Stimulated activated CD4-positive, alpha-beta T cell treated with anti-CD3 and anti-CD28 coated beads, TNF-alpha, amount 100 ng/mL, for 1 hour (primary cell): Measurements from ENCODE around the gene FBXW10B.
"Not testable (repeated sequence)": the region's sequence is repeated elsewhere in the genome, so short reads cannot be mapped to it uniquely, and the experiment has no call there.

ENCODE experiments used
- DNase-seq, 3 donors: peaks; one replicate each; pipeline ENCODE4 v3.0.0-alpha.2; 2020; ENCODE audit warnings: low read depth in 3 of 3, low spot score in 1 of 3

The FBXW10B gene, protein sequence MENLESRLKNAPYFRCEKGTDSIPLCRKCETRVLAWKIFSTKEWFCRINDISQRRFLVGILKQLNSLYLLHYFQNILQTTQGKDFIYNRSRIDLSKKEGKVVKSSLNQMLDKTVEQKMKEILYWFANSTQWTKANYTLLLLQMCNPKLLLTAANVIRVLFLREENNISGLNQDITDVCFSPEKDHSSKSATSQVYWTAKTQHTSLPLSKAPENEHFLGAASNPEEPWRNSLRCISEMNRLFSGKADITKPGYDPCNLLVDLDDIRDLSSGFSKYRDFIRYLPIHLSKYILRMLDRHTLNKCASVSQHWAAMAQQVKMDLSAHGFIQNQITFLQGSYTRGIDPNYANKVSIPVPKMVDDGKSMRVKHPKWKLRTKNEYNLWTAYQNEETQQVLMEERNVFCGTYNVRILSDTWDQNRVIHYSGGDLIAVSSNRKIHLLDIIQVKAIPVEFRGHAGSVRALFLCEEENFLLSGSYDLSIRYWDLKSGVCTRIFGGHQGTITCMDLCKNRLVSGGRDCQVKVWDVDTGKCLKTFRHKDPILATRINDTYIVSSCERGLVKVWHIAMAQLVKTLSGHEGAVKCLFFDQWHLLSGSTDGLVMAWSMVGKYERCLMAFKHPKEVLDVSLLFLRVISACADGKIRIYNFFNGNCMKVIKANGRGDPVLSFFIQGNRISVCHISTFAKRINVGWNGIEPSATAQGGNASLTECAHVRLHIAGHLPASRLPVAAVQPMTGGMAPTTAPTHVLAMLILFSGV

DNA sequence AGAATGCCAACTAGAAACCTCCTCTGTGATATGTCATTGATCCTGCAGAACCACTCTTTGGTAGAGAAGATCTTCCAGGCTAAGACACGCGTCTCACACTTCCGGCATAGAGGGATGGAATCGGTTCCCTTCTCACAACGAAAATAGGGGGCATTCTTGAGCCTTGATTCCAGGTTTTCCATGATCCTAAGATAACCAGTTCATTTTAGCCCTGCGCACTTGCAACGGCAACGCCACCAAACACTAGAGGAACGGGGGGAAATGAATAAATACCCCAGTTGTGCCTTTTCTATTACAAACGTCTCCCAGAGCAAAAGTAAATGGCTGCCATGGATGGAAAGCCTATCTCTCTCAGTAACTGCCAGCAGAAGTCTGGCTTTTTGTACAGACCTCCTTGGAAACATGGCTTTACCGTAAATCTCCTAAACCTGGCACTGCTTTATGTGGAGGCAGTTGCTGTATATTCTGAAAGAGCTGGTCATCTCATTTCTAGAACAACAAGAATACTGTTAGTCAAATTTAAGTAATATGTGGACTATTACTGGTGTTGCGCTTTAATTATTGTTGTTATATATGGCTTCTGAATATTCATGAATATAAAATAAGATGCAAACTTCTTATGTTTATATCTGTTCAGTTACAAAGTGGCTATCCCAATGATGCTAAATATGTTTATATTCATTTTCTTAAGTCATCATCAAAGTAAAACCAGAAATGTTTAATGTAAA lies at the start of gene FBXW10B:
TSS of gene FBXW10B (minus strand) at position 374 of the 728 bp plus-strand sequence. CDS start at position 182, 192 bp downstream.
- not testable (repeated sequence) for DNase-seq

DNA sequence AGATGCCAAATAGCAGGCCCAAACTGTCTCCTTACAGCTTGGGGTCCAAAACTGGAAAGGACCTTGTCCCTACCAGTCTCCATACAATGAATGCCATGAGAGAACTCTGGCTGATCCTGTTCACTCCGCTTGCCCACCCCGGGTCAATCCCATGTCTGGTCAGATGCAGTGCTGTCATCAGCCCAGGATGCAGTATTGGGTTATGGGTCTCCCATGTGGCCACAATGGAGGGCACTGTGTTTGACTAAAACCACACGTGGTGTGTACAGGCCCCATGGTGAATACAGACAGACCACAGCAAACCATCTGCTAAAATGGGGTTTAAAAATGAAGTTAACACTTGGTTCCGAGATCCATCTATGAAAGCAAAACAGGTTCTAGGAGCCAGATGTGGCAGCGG lies 44.2 kb upstream of the FBXW10B start:
- DNase-seq, result no peak

DNA sequence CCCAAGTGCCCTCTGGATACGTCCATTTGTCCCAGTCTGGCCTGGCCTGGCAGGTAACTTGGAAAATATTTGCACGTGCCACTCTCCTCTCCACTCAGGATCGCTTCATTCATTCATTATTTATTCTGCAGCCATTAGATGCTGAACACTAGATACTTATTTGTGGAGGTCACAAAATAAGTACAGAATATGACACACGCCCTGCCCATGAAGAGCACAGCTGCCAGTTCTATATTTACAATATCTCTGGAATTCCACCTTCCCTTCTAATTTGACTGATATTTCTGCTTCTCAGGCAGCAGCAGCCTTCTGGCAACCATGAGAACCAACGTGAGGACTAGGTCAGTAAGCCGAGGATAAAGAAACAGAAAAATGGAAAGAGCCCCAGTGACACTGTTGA lies 43.7 kb upstream of the FBXW10B start:
- no peak for DNase-seq

DNA sequence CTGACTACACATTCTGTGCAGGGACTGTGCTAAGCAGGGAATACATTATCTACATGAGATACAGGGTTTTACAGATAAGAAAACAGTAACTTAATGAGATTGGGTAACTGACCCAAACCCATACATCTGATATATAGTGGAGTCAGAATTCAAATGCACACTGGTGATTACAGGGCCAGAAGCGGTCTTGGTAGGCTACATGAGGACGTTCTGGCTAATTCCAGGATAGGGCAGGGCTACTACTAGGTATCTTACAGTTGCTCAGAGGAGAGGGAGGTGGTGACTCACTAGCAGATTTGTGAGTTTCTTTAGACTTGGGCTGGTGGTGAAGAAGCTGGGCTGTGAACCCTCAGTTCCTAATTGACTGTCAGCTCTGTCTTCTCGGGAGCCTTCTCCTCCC lies 43.2 kb upstream of the FBXW10B start:
- no peak for DNase-seq

- no peak for DNase-seq
Observed at GRCh38 chr17:15660077-15660476, 40.6 kb upstream of the FBXW10B start.

DNA sequence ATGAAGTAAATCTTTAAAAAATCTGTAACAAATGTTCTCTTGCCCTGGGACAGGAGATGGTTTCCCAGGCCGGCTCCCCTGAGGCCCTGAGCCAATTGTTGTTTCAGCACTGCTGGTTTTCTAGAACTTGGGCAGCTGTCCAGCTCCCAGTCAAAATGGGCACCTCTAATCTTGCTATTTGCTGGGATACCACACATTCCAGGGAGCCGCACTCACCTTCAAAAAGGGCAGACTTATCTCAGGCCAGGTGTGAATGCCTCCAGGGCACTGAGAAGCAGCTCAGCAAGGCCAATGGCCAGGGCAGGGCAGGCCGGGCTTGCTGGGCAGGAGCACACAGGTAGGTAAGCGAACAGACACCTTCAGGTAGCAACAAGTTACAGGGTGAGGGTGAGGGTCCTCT lies 40.2 kb upstream of the FBXW10B start:
- no peak for DNase-seq

DNA sequence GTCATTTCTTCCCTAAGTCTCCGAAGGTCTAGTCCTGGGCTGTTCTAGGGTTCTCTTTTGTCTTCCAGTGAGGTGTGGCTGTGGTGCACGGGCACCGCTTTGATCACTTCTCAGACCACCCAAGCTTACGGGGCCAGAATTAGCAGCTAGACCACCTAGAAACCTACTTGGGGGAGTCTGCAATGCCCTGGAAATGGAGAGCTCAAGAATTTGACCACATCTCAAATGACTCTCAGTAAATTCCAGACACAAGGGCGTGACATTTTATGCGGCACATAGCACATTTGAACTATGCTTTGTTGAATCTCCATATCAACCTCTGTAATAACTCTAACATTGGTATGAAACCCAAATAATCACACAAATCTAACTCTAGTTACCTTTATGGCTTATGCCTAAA lies 39.7 kb upstream of the FBXW10B start:
- DNase-seq, result no peak

- DNase-seq, result no peak
Observed at GRCh38 chr17:15658296-15658695, 38.8 kb upstream of the FBXW10B start.

GRCh38 chr17:15657868-15658267 lies 38.4 kb upstream of the FBXW10B start:
- DNase-seq, result no peak

DNA sequence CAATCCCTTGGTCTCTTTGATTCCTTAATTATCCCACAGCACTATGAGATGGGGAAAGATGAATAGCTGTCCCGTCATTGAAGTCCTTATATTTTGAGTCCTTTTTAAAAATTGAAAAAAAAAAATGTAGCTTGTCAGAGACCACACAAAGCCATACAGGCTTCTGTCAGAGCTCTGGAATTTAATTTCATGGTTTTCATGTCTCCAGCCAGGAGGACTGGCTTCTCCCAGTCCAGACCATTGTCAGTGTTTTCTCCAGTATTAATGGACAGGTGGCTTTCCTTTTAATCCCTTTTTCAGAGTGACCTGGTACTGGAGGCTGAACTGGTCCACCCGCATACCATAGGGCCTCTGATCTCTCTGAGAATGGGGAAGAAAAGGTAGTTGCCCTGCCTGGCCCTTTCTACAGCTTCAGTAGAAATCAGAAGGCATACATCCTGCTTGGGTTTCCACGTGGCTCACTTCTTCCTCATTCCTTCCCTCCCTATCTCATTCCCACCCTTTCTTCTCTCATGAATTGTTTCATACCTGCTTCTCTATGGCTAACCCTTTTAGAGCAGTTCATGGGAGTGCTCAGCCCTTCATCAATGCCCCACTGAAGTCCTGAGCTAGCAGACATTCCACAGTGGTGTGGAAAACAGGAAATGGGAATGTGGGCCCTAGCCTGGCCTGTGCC lies 35.5 kb upstream of the FBXW10B start:
- DNase-seq, result no peak

DNA sequence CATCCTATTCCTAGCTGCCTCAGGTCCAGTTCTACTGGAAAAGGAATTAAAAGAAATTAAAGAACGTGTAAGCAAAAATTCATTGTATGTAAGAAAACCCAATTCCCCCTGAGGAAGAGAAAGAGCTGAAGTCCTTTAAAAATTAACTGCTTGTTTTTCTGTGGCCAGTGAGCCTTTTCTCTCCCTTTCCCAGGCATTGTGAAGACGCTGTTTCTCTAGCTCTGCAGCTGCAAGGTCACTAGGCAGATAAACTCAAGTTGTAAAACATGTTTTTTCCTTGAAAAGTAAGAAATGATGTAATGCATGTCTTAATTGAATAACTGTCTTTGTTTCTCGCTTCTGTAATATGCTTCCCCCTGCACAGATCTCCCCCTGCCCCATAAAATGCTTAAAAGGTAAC lies 34.9 kb upstream of the FBXW10B start:
- not testable (repeated sequence) for DNase-seq

DNA sequence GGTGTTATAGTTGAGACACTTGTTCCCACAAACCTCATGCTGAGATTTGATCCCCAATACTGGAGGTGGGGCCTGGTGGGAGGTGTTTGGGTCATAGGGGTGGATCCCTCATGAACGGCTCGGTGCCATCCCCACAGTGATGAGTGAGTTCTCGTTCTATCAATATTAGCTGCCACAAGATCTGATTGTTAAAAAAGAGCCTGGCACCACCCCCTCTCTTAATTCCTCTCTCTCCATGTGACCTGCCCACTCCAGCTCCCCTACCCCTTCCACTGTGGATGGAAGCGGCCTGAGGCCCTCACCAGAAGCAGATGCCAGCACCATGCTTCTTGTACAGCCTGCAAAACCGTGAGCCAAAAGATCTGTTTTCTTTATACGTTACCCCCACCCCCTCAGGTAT lies 33.5 kb upstream of the FBXW10B start:
- no peak for DNase-seq

- DNase-seq, result no peak
Observed at GRCh38 chr17:15651583-15652110, 32.1 kb upstream of the FBXW10B start.

GRCh38 chr17:15650741-15651582 lies 31.5 kb upstream of the FBXW10B start:
- DNase-seq, result no peak

DNA sequence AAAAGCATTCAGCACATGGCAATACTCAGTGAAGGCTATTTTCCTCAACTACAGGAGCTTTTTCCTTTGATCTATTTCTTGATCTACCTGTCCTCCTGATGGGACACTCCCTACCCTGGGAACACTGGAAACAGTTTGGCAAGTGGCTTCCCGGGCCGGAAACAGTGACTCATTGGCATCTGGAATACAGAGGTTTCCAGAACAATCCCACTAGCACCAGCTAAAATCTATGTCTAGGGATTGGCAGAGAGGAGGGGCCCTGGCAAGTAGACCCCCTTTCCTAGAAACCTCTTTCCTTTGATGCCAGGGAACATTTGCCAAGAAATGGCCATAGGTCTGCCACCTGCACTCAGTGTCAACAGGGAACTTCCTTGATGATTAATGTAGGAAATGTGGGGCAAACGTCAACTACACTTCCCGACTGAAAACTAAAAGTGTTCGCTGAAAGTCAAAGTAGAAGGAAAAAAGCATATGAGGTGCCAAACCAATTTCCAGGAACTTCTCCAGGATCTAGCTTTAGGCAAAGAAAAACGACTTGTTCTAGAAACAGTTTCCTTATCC lies 30.4 kb upstream of the FBXW10B start:
- no peak for DNase-seq

DNA sequence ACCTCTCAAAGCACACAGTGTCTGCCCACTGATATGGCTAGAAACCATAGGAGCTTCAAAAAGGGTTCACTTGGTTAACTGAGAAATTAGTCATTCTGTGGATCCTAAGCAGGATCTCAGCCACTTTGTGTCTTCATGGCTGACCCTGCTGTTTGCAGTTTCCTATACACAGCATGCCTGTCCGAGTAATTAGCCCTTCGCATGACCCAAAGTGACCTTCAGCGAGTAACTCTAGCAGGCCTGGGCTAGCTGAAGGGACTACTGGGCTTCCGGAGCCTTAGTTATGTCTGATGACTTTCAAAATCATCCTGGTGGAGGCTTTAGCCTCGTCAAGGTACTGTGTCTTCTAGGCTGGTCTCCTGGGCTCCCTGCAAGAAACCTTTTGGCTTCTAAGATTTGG lies 28.9 kb upstream of the FBXW10B start:
- DNase-seq, result no peak

DNA sequence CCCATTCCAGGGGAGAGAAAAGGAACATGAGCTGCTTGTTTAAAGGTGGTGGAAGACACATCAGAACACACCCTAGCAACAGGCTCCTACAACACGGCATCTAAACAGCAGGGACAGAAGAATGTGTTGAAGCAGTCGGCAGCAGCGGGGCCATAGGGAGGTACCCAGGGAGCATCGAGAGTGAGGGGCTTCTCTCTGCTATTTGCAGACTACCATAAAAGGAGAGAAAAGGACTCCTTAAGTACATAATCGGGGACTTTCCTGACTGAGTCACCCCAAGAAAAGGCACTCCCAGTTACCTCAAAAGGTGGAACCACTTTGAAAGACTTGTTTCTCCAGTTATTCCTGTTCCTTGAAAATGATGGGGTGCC lies 26.4 kb upstream of the FBXW10B start:
- not testable (repeated sequence) for DNase-seq

DNA sequence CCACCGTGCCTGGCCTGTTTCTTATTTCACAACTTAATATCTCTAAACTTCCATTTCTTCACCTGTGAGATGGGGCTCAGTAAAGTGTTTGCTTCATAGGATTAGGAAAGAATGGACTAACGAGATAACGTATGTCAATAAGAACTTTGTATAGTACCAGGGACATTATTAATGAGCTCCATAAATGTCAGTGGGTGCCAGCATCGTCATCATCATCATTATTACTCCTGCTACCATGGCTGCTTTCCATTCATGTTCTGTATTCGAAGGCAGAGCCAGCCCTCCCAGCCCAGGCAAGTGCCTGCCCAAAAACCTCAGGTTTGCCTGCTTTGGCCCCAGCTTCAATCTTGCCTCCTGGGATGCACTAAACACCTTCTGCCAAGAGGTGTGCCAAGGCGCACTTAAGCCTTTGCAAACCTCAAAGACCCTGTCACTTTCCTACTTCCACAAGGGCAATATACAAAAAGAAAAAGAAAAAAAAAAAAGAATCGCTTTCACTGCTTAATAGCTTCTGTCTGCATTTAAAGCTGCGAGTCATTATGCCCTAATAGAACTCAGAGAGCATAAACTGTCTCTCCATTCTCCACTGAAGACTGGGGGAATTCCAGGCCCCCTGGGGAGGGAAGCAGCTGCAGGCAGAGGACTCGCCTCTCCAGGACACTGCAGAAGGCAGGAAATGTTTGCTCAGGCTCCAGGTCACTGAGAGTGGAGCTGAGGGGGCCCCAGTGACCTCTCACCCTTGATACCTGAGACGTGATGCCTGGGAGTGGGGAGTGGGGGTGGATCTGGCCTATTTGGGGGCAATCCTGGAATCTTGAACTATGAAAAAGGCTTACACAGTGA lies 25.8 kb upstream of the FBXW10B start:
- not testable (repeated sequence) for DNase-seq
